Right renal cortex interstitium (tissue), 3 donors: ENCODE data around the gene TEDC1. TPM values are rescaled to one million over a fixed set of nuclear protein-coding genes. Genes with fewer than 3 reads are reported as not detected.

ENCODE experiments used
- DNase-seq, 3 donors: peaks; one replicate each; pipeline ENCODE4 v3.0.0-alpha.2; 2013; ENCODE audit warnings: low read depth in 3 of 3, low spot score in 2 of 3
- polyA plus RNA-seq, 3 donors: library from polyadenylated mRNA; unstranded; fragments of 120-200 nt; gene quantifications; one replicate each; pipeline ENCODE4 v1.2.1, GENCODE V29; 2013; ENCODE audit not compliant: insufficient read length in 3 of 3

TEDC1 gene
- polyA plus RNA-seq, 3 donors: 3.8 to 6.3 (median 4.7) TPM

- DNase-seq: no peak
Measured at GRCh38 chr14:105495101-105495989, 4.3 kb downstream of the TEDC1 start.

GRCh38 chr14:105495990-105496830 is 5.2 kb downstream of the TEDC1 start:
- DNase-seq: no peak

- DNase-seq: no peak
Measured at GRCh38 chr14:105496831-105497591, 6.0 kb downstream of the TEDC1 start.

- DNase-seq: no peak
Measured at GRCh38 chr14:105497671-105498429, 6.8 kb downstream of the TEDC1 start.

DNA sequence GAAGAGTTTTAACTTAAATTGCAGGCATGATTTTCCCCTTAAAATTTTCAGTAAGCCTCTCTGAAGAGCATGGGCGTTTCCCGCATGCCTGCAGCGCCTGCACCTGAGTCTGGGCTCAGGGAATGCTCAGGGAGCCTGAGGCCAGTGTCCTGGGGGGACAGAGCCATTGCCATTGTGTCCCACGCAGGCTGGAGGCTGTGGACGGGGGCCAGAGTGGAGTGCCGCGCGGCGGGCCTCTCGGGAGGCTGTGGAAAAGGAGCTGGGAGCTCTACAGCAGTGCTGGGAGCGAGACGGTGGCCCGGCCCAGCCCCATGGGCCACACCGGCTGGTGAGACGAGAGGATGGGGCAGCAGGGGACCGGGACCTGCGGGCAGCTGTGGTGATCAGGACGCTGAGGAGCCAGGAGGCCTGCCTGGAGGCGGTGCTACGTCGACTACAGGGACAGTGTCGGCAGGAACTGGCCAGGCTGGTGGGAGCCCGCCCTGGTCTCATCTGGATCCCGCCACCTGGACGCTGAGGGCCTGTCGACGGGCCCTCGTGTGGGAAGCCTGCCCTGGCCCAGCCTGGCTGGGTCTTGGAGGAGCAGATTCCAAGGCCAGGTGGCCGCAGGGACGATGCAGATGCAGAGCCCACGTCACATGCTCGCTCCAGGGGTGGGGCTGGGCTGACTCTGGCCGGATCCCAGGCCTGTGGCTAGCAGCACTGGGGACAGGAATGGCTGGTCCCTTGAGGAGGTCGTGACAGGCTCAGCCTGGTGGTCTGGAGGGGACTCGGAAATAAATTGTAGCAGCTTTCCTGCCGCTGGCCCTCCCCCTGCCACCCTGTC is 7.6 kb downstream of the TEDC1 start:
- no peak for DNase-seq

DNA sequence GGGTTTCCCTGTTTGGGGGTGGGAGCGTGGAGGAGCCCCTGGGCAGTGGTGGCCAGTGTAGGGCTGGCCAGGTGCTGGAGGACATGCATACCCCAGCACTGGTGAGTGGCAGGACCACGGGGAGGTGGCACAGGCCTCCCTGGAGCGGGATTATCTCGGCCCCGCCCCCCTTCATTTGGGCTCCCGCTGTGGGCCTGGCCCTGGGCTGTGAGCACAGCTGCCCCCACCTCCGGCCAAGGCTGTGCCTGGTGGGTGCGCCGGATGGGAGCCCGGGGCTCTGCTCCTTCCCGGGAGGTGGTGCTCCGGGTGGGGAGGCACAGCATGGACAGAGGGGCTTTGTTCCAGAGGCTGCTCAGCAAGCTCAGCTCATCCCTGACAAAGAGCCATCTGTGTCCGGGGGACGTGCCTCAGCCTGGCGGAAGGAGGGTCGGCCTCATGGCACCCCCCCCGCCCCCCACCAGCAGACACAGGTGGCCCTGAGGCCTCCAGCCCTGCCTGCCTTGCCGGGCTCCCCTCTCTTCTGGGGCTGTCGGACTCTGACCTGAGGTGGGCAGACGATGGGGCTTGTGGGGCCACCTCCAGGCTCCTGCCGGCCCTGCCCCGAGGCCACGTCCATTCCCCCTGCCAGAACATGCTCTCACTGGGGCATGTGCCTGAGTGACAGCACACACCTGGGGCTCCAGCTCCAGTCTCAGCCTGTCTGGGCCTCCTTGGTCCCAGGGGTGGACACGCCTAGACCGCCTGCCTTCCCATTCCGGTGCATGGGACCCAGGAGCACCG is 8.4 kb downstream of the TEDC1 start:
- no peak for DNase-seq

DNA sequence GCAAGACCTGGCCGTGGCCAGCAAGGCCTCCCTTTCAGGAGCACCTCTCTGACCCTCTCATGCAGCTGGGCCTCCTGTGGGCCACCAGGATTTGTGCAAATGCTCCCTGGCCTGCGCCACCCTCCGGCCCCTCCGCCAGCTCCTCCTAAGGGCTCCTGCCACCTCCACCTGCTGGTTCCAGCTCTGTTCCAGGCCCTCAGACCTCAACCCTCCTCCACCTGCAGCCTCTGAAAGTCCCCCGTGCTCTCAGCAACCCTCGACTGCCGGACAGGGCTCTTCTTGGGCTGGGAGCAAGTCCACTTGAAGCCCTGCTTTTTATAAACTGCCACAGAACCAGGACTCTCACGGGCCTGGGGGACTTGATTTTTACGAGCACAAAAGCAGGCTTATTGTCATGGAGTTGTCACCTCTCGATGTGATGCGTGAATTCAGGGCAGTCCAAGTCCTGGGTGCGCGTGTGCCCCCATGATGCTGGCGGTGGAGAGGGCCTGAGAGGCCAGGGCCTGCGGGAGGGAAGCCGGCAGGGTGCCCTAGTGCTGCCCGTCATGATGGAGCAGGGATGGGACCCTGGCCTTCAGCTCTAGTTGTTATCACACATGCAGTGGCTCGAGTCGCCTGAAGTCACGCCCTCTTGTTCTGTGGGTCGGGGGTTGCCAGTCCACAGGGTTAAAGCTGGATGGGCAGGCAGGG is 9.1 kb downstream of the TEDC1 start:
- no peak for DNase-seq

GRCh38 chr14:105500726-105501101 is 9.7 kb downstream of the TEDC1 start:
- no peak for DNase-seq

- no peak for DNase-seq
Measured at GRCh38 chr14:105501504-105502291, 10.7 kb downstream of the TEDC1 start.

DNA sequence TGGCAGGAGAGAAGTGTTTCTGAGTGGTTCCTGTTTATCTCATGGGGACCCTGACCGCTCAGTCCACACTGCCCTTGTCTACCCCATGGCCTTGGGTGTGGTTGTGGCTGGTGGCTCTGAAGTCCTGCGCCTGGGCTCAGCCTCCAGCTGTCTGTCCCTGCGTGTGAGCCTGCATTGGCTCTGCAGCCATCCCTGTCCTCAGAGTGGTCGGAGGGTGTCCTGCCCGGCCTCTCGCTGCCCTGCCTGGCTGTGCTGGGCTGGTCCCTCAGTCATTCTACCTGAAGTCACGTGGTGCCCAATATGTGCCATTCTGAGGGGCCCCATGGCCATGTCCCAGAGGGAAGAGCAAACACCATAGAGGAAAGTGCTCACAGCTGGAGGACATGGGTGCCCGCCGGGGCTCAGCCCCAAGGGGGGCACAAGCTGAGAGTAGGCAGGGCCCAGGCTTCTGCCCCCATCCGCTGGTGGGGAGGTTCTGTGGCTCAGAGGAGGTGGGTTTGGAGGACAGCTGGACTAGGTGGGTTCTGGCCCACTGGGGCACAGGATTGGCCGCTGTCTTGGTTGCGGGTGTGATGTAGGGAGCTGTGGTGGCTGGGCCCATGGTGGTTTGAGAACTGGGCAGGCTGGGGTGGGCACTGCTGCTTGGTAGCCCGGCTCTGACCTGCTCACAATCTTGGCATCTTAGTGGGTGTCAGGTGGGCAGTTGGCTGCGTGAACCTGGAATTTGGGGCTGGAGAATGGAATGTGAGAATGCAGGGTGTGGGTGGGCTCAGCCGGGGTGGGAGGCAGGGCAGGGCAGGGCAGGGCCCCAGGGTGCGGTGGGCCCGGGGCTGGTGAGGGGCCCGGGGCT is 11.6 kb downstream of the TEDC1 start:
- no peak for DNase-seq

- DNase-seq: no peak
Measured at GRCh38 chr14:105503296-105503640, 12.2 kb downstream of the TEDC1 start.

DNA sequence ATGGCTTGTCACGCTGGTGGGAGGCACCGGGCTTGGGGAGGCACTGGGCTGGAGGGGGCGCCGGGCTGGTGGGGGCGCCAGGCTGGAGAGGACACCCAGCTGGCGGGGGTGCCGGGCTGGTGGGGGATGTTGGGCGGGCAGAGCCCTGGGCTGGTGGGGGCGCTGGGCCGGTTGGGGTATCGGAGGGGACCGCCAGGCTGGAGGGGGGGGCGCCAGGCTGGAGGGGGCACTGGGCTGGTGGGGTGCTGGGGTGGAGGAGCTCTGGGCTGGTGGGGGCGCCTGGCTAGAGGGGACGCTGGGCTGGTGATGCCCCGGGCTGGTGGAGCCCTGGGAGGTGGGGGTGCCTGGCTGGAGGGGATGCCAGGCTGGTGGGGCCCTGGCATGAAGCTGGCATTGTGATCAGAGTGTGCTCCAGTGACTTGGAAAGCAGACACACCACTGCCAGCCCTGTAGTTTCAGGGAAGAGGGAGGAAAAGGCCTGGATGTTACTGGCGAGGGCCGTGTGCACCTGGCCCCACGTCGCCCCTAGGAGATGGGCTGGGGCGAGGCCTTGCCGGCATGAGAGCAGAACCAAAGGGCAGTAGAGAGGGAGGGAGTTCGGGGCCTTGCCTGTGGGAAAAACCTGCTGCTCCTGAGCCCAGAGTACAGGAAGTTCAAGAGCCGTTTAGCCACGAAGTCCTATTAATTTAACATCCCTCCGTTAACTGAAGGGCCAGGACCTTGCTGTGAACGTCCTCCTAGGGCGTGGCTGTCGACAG is 13.1 kb downstream of the TEDC1 start:
- no peak for DNase-seq

- no peak for DNase-seq
Measured at GRCh38 chr14:105505101-105505500, 14.1 kb downstream of the TEDC1 start.

DNA sequence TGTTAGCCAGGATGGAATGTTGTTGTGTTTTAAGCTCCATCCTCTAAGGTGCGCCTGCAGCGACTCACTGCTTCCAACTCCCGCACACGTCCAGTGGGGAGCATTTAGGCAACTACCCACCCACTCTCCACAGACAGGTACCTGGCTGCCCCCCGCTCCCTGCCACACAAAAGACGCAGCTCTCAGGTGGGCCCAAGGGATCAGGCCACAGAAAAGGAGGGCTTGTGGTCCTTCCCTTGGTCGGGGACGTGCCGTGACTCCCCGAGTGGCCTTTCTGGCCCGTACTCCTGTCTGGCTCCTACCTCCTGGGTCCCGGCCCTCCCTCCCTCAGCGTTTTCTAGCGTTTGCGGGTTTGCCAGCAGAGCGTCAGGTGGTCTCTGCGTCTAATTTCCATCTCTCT is 16.2 kb downstream of the TEDC1 start:
- DNase-seq: no peak

- DNase-seq: no peak
Measured at GRCh38 chr14:105508069-105508468, 17.0 kb downstream of the TEDC1 start.

DNA sequence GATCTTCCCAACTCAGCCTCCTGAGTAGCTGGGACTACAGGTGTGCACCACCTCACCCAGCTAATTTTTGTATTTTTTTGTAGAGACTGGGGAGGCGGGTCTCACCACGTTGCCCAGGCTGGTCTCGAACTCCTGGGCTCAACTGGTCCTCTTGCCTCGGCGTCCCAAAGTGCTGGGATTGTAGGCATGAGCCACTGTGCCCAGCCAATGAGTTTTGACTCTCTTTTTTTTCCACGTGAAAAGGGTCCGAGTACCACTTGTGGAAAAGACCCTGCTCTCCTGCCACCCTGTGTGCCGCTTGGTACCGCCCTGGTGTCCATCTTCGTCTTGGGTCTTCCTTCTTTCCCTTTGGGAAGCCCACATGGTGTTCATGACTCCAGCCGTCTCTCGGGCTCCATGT is 17.6 kb downstream of the TEDC1 start:
- DNase-seq: no peak
